AG04449 (cell line): ENCODE measurements around the gene EVA1A.
"Not testable (repeated sequence)": the region's sequence is repeated elsewhere in the genome, so short reads cannot be mapped to it uniquely, and the experiment has no call there.

Experiments used
- CTCF ChIA-PET: fragments of 350-600 bp; formaldehyde crosslinking; extraction: SDS; loops from one replicate; lab custom pipeline; 2021; ENCODE audit warnings: antibody characterized with exemption; lab: Yijun Ruan, JAX
- POLR2A ChIA-PET: fragments of 400-600, 350-600 bp; formaldehyde crosslinking; extraction: SDS; loops from one replicate; lab custom pipeline; 2020; ENCODE audit warnings: antibody characterized with exemption, inconsistent platforms; lab: Yijun Ruan, JAX
- DNase-seq: peaks from one replicate; pipeline ENCODE4 v3.0.0-alpha.2; 2010; ENCODE audit warnings: low read depth, low spot score
- H3K4me3 ChIP-seq: 2 replicates; pipeline ENCODE4 v1.5.1; 2011; ENCODE audit warnings: low read depth, mild to moderate bottlenecking, control low read depth, low read length
- CTCF ChIP-seq: IDR thresholded peaks from one replicate; pipeline ENCODE4 v1.5.1; 2011; ENCODE audit warnings: mild to moderate bottlenecking, moderate library complexity, low read length, control low read depth, inconsistent platforms; ENCODE audit not compliant: insufficient read depth; ENCODE audit errors: missing control alignments

The EVA1A gene

GRCh38 chr2:75480971-75481836 is 79.5 kb downstream of the EVA1A start:
- CTCF ChIA-PET: interaction anchor here (1.0 to 13.8 kb wide), 6 partner anchors 9 to 131 kb away, joined by 3 to 166 read pairs (median 4); no protein-coding TSS in a partner anchor
- POLR2A ChIA-PET: no interaction called here
- H3K4me3 ChIP-seq: no peak overlapping the region
- no peak for DNase-seq
- TF ChIP-seq CTCF: peak; percentile 35

- CTCF ChIA-PET: interaction anchor here (0.9 to 13.8 kb wide), 5 partner anchors 11 to 151 kb away, joined by 3 to 166 read pairs (median 12); no protein-coding TSS in a partner anchor
- POLR2A ChIA-PET, DNase-seq, H3K4me3 ChIP-seq: not testable (repeated sequence)
Observed at GRCh38 chr2:75477696-75478095, 83.0 kb downstream of the EVA1A start.

- no peak for TF ChIP-seq CTCF
- no peak for DNase-seq
- ChIA-PET CTCF (interaction anchor here (10.9 to 13.8 kb wide), 2 partner anchors 10 to 133 kb away, joined by 78 to 166 read pairs; no protein-coding TSS in a partner anchor), POLR2A (no interaction called here)
- no peak overlapping the region for H3K4me3 ChIP-seq
Observed at GRCh38 chr2:75476761-75477160, 84.0 kb downstream of the EVA1A start.

GRCh38 chr2:75475976-75476375 is 84.8 kb downstream of the EVA1A start:
- no peak overlapping the region for H3K4me3 ChIP-seq
- ChIA-PET POLR2A (no interaction called here), CTCF (interaction anchor here (1.0 to 13.8 kb wide), 3 partner anchors 10 to 133 kb away, joined by 3 to 166 read pairs (median 78); no protein-coding TSS in a partner anchor)
- TF ChIP-seq CTCF: no peak
- DNase-seq: no peak

GRCh38 chr2:75475049-75475448 is 85.7 kb downstream of the EVA1A start:
- ChIA-PET CTCF (interaction anchor here (1.0 to 13.8 kb wide), 4 partner anchors 9 to 153 kb away, joined by 3 to 166 read pairs (median 40); no protein-coding TSS in a partner anchor), POLR2A (no interaction called here)
- no peak overlapping the region for H3K4me3 ChIP-seq
- no peak for DNase-seq
- no peak for TF ChIP-seq CTCF

- no peak for TF ChIP-seq CTCF
- ChIA-PET POLR2A (no interaction called here), CTCF (interaction anchor here (13.8 kb wide), 1 partner anchor 8 kb away, joined by 166 read pairs; no protein-coding TSS in a partner anchor)
- DNase-seq: no peak
- no peak overlapping the region for H3K4me3 ChIP-seq
Observed at GRCh38 chr2:75474115-75474514, 86.6 kb downstream of the EVA1A start.
